GM12801 (cell line): ENCODE results near the gene PRKCZ.

Source experiments
- TF ChIP-seq, protein P1 (sequence below): IDR thresholded peaks from one replicate; pipeline ENCODE4 v1.5.1; 2011; ENCODE audit warnings: control low read depth; ENCODE audit not compliant: insufficient read length; ENCODE audit errors: extremely low read depth

Gene PRKCZ

DNA sequence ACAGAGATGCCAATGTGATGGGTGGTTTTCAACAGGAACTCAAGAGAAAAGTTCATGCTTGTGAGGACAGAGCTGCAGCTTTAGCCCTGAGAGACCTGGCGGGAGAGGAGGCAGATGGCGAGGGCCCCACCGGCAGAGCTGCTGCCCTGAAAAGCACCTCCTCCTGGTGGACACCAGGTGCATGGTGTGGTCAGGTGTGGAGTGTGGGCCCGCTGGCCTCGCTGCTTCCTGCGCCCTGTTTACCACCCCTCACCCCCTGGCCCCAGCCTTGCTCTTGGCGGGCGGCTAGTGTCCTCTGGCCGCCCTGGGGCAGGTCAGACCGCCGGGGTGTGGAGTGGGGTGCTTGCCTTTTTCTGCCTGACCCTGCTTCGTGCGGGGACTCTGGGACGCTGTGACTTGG is 42.8 kb downstream of the PRKCZ start:
- TF ChIP-seq, protein P1, sequence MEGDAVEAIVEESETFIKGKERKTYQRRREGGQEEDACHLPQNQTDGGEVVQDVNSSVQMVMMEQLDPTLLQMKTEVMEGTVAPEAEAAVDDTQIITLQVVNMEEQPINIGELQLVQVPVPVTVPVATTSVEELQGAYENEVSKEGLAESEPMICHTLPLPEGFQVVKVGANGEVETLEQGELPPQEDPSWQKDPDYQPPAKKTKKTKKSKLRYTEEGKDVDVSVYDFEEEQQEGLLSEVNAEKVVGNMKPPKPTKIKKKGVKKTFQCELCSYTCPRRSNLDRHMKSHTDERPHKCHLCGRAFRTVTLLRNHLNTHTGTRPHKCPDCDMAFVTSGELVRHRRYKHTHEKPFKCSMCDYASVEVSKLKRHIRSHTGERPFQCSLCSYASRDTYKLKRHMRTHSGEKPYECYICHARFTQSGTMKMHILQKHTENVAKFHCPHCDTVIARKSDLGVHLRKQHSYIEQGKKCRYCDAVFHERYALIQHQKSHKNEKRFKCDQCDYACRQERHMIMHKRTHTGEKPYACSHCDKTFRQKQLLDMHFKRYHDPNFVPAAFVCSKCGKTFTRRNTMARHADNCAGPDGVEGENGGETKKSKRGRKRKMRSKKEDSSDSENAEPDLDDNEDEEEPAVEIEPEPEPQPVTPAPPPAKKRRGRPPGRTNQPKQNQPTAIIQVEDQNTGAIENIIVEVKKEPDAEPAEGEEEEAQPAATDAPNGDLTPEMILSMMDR, result no peak

DNA sequence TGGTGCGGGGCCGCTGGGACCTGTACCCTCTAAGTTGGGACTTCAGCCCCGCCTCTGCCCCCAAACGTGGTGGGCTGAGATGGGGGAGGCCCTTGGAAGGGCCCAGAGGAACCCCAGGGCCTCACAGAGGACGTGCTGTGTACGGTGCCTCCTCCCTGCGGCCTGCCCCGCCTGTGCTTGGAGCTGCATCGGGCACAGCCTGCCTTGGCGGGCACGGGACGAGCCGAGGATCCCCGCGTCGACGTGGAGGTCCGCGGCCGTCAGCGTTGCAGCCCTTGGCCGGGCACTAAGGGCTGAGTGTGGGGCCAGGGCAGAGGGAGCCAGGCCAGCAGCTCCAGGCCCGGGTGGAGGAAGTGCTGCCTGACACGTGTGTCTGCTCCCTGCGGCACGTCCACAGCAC is 43.4 kb downstream of the PRKCZ start:
- TF ChIP-seq, protein P1, result no peak

DNA sequence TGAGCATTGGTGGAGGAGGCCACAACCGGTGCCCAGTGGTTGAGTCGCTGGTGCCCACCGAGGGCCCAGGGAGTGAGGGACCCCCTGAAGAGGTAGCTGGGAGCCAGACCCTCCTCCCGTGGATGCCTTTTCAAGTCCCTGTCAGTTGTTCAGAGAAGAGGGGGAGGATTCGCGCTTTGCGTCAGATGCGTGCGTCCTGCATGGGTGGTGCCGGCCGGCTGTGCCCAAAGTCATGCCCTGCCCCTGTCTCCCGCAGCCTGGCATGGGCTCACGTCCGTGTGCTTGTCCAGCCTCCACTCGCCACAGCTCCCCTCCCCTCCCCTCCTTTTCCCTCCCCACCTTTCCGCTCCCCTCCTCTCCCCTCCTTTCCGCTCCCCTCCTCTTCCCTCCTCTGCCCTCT is 45.2 kb downstream of the PRKCZ start:
- TF ChIP-seq, protein P1, result no peak

DNA sequence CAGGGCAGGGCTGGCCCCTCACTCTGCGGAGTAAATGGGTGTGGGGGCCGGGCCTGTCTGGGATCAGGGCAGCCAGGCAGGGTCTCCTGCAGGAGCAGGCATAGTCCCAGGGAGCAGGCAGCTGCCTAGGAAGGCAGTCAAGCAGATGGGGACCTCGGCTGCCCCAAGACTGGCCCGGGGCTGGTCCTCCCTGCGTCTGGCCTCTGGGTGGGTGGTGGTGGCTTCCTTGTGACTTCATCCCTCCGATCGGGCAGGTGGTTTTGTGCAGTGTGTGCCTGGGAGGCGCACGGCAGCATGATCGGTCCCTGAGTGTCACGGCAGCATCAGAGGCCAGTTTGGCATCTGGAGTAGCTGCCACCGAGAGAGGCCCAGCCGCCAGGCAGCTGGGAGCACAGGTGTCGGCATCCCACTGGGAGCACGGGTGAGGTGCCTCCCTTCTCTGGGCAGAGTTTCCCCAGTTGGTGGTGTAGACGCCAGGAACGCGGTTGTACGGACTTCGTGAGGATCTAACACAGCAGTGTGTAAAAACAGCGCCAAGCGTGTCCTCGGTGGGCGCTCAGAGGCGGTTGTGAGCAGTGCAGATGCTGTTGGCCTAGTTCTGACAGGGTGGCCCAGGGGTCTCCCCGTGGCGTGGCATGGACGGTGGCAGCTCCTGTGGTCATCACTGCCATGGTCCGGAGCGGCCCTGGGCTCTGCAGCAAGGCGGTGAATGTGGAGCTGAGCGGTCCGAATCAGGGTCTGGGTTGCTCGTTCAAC is 45.9 kb downstream of the PRKCZ start:
- TF ChIP-seq, protein P1, result no peak

DNA sequence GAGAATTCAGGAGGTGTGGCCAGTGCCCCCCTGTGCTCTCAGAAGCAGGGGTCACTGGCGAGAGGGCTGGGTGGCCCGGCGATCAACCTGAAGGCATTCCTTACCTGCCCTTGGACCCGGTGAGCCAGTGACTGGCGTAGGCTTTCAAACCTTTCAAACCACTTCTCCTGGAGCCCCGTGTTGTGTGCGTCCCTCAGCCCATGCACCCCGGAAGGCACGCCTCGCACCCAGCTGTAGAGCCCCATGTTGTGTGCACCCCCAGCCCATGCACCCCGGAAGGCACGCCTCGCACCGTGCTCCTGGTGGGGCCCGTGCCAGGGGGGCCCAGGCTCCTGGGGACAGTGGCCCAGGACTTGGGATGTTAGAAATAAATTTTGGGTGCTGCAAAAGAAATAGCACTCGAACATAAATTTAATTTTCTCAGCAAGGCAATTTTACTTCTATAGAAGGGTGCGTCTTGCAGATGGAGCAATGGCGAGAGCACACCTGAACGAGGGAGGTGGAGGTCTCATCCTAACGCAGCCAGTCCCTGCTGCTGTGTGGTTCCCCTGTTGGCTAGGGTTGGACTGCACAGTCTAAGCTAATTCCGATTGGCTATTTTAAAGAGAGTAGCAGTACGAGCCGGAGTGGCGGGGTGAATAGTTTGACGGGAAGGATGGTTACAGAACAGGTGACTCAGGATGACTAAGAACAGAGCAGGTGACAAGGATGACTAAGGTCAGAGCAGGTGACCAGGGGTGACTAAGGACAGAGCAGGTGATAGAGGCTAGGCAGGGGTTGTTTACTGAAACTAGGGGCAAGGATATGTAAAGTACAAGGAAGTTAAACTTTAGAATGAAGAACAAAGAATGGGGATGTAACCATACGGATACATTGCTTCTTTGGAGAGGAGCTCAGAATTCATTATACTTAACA is 47.4 kb downstream of the PRKCZ start:
- TF ChIP-seq, protein P1, result no peak

DNA sequence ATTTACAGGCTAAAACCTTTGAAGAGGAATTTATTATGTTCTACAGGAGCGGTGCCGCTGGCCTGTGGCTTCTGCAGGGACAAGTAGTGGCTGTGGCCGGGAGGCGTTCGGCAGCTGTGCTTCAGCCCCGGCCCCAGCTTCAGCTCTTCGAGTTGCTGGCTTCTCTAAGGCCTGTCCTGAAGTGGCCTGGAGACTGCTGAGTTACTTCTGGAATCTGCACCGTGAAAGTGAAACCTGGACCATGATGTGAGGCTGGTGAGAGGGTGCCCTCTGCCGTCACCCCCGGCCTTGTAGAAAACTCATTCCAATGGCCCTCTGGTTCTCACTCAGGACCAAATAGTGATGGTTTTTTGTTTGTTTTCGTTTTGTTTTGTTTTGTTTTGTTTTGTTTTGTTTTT is 48.1 kb downstream of the PRKCZ start:
- TF ChIP-seq, protein P1, result no peak
